Sigmoid colon (tissue), 7 donors: ENCODE measurements around the gene OSBP2. TPM values are rescaled to one million over a fixed set of nuclear protein-coding genes. Genes with fewer than 3 reads are reported as not detected.
"Not testable (repeated sequence)": the region's sequence is repeated elsewhere in the genome, so short reads cannot be mapped to it uniquely, and the experiment has no call there.

Experiments
- DNase-seq: peaks from one replicate; pipeline ENCODE4 v3.0.0-alpha.2; 2019
- H3K27ac ChIP-seq, 4 donors: fragments of 200-600 bp; sonication (generic); one replicate each; pipeline ENCODE4 v1.5.1; 2016 to 2019; ENCODE audit warnings: mild to moderate bottlenecking in 1 of 4
- H3K27me3 ChIP-seq, 3 donors: fragments of 200-600 bp; sonication (generic); one replicate each; pipeline ENCODE4 v1.5.1; 2019; ENCODE audit warnings: mild to moderate bottlenecking in 1 of 3
- H3K36me3 ChIP-seq, 4 donors: fragments of 200-600 bp; sonication (generic); one replicate each; pipeline ENCODE4 v1.5.1; 2016 to 2019
- H3K4me1 ChIP-seq, 4 donors: fragments of 200-600 bp; sonication (generic); one replicate each; pipeline ENCODE4 v1.5.1; 2017 to 2019
- H3K4me3 ChIP-seq, 4 donors: fragments of 200-600 bp; sonication (generic); one replicate each; pipeline ENCODE4 v1.5.1; 2017 to 2019; ENCODE audit warnings: mild to moderate bottlenecking in 2 of 4, moderate library complexity in 1 of 4
- H3K9me3 ChIP-seq, 4 donors: fragments of 200-600 bp in 3 of 4; sonication (generic) in 3 of 4; one replicate each; pipeline versions ENCODE4 v1.5.1 to v1.6.1; 2013 to 2019
- CTCF ChIP-seq, 4 experiments: fragments of 450-650 bp in 3 of 4; fragments of 200-600 bp in 1 of 4; IDR thresholded peaks; one replicate each; pipeline ENCODE4 v1.5.1; 2016 to 2019; ENCODE audit warnings: antibody characterized with exemption in 4 of 4, mild to moderate bottlenecking in 3 of 4, moderate library complexity in 2 of 4
- EP300 ChIP-seq, 4 donors: sonication (generic); formaldehyde crosslinking; IDR thresholded peaks; one replicate each; pipeline ENCODE4 v1.6.1; 2017; ENCODE audit warnings: antibody characterized with exemption in 4 of 4
- POLR2A ChIP-seq, 2 donors: fragments of 450-650 bp; IDR thresholded peaks; one replicate each; pipeline ENCODE4 v1.6.1; 2016; ENCODE audit warnings: antibody characterized with exemption in 2 of 2, mild to moderate bottlenecking in 2 of 2, moderate library complexity in 2 of 2
- POLR2AphosphoS5 ChIP-seq, 4 donors: sonication (generic); formaldehyde crosslinking; IDR thresholded peaks; one replicate each; pipeline ENCODE4 v1.6.1; 2017; ENCODE audit warnings: antibody characterized with exemption in 4 of 4
- WGBS, 2 donors: extraction: QIAGEN DNeasy Blood & Tissue Kit; methylation state at CpG; one replicate each; pipeline ENCODE4 v1.1.7; 2013; 5-methylcytosine and 5-hydroxymethylcytosine counted together
- intact Hi-C: fragments of 100-400 bp; cut with DNase I; formaldehyde crosslinking; loops from one replicate; pipeline ENCODE4 v1.15.1; 2023
- polyA plus RNA-seq, 3 donors: library from polyadenylated mRNA; stranded (reverse); fragments of 200-250 nt; gene quantifications; one replicate each; pipeline ENCODE4 v1.2.3, GENCODE V29; 2013
- total RNA-seq, 4 donors: library from RNA; depleted of rRNA; stranded (reverse); fragments of >200 nt; gene quantifications; one replicate each; pipeline ENCODE4 v1.1.0, GENCODE V29; 2016
- donor health status: healthy with polysubstance abuse.
- donor health status: Bipolar disorder and iron deficiency.
- donor health status: healthy.

The OSBP2 gene
- total and polyA plus RNA-seq, 7 donors, result 1.2 to 3.0 (median 1.6) TPM

- intact Hi-C loops, result loop anchor here (10.0 kb wide), 1 partner anchor 84 kb away; no protein-coding TSS in a partner anchor
- Histone ChIP-seq H3K4me3 (no peak overlapping the region), H3K27me3 (no peaks in the 10 kb centered on the region), H3K36me3 (no peaks in the 10 kb centered on the region), H3K27ac (no peak overlapping the region), H3K4me1 (no peaks in the 10 kb centered on the region), H3K9me3 (no peaks in the 10 kb centered on the region)
- no peak for DNase-seq
- TF ChIP-seq POLR2AphosphoS5 (IDR thresholded peaks at IDR 0.05), result no peak
- TF ChIP-seq CTCF (IDR thresholded peaks at IDR 0.05), result no peak
- no peak for TF ChIP-seq EP300 (IDR thresholded peaks at IDR 0.05)
- TF ChIP-seq POLR2A (IDR thresholded peaks at IDR 0.05), result no peak
- WGBS, 2 donors, result 94 to 95% methylated on average over 9 of the region's 9 CpGs
Measured at GRCh38 chr22:30770716-30771115, 76.0 kb downstream of the OSBP2 start.

GRCh38 chr22:30773919-30774318, 79.2 kb downstream of the OSBP2 start:
- intact Hi-C loops, result loop anchor here (10.0 kb wide), 1 partner anchor 81 kb away; no protein-coding TSS in a partner anchor

DNA sequence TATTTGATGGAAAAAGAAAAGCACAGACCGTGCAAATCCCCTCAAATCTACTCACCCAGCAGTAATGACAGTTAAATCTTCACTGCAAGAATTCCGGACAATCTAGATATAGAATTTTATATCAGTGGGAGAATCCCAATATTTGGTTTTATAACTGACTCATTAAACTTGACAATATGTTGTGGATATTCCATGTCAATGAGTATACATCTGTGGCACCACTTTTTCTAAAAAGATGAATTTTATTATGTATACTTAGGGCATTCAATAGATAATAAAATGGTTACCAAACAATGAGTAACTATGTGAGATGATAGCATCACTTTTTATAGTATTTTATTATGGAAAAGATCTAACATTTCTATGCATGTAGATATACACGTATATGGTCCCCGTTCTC, 79.9 kb downstream of the OSBP2 start:
- intact Hi-C loops, result loop anchor here (10.0 kb wide), 1 partner anchor 80 kb away; no protein-coding TSS in a partner anchor
- Histone ChIP-seq H3K4me1 (no peaks in the 10 kb centered on the region), H3K36me3 (no peaks in the 10 kb centered on the region), H3K9me3 (no peaks in the 10 kb centered on the region), H3K4me3 (no peak overlapping the region), H3K27me3 (no peaks in the 10 kb centered on the region), H3K27ac (no peak overlapping the region)
- DNase-seq, result no peak
- 82 to 91% methylated on average over 4 of the region's 4 CpGs for WGBS, 2 donors
- TF ChIP-seq CTCF (IDR thresholded peaks at IDR 0.05), result no peak
- no peak for TF ChIP-seq POLR2AphosphoS5 (IDR thresholded peaks at IDR 0.05)
- TF ChIP-seq EP300 (IDR thresholded peaks at IDR 0.05), result no peak
- no peak for TF ChIP-seq POLR2A (IDR thresholded peaks at IDR 0.05)

More at GRCh38 chr22:30773919-30774318, 79.2 kb downstream of the OSBP2 start:
- WGBS, 2 donors, result 90 to 92% methylated on average over 5 of the region's 5 CpGs
- no peak for TF ChIP-seq EP300 (IDR thresholded peaks at IDR 0.05)
- H3K9me3 ChIP-seq, result no peaks in the 10 kb centered on the region
- H3K27me3 ChIP-seq, result no peaks in the 10 kb centered on the region
- no peak overlapping the region for H3K4me3 ChIP-seq
- H3K27ac ChIP-seq, result no peak overlapping the region
- H3K36me3 ChIP-seq, result no peaks in the 10 kb centered on the region
- no peaks in the 10 kb centered on the region for H3K4me1 ChIP-seq
- DNase-seq, result no peak

GRCh38 chr22:30776476-30776875, 81.8 kb downstream of the OSBP2 start:
- DNase-seq, result no peak
- no peaks in the 10 kb centered on the region for H3K27me3 ChIP-seq
- 73 to 87% methylated on average over 3 of the region's 3 CpGs for WGBS, 2 donors
- intact Hi-C loops, result loop anchor here (10.0 kb wide), 1 partner anchor 78 kb away; no protein-coding TSS in a partner anchor
- no peak overlapping the region for H3K27ac ChIP-seq
- H3K36me3 ChIP-seq, result no peaks in the 10 kb centered on the region
- H3K4me3 ChIP-seq, result no peak overlapping the region
- TF ChIP-seq POLR2A (IDR thresholded peaks at IDR 0.05) (no peak), EP300 (IDR thresholded peaks at IDR 0.05) (no peak)
- H3K4me1 ChIP-seq, result no peaks in the 10 kb centered on the region
- no peaks in the 10 kb centered on the region for H3K9me3 ChIP-seq

DNA sequence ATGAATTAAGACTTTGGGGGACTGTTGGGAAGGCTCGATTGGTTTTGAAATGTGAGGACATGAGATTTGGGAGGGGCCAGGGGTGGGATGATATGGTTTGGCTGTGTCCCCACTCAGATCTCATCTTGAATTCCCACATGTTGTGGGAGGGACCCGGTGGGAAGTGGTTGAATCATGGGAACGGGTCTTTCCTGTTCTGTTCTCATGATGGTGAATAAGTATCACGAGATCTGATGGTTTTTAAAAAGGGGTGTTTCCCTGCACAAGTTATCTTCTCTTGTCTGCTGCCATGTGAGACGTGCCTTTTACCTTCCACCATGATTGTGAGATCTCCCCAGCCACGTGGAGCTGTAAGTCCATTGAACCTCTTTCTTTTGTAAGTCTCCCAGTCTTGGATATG, 82.5 kb downstream of the OSBP2 start:
- intact Hi-C loops, result loop anchor here (10.0 kb wide), 1 partner anchor 78 kb away; no protein-coding TSS in a partner anchor
- 64 to 71% methylated on average over 6 of the region's 6 CpGs for WGBS, 2 donors
- H3K27me3 ChIP-seq, H3K9me3 ChIP-seq, H3K4me1 ChIP-seq, H3K4me3 ChIP-seq, H3K27ac ChIP-seq, H3K36me3 ChIP-seq, DNase-seq: not testable (repeated sequence)

- Histone ChIP-seq H3K9me3 (no peaks in the 10 kb centered on the region), H3K4me3 (no peak overlapping the region), H3K27ac (no peak overlapping the region), H3K27me3 (no peaks in the 10 kb centered on the region), H3K36me3 (no peaks in the 10 kb centered on the region), H3K4me1 (no peaks in the 10 kb centered on the region)
- no peak for DNase-seq
- WGBS, 2 donors, result 89 to 91% methylated on average over 3 of the region's 3 CpGs
- intact Hi-C loops, result loop anchor here (10.0 kb wide), 1 partner anchor 77 kb away; no protein-coding TSS in a partner anchor
- no peak for TF ChIP-seq POLR2AphosphoS5 (IDR thresholded peaks at IDR 0.05)
- TF ChIP-seq POLR2A (IDR thresholded peaks at IDR 0.05), result no peak
- no peak for TF ChIP-seq EP300 (IDR thresholded peaks at IDR 0.05)
- TF ChIP-seq CTCF (IDR thresholded peaks at IDR 0.05), result no peak
Measured at GRCh38 chr22:30777587-30777986, 82.9 kb downstream of the OSBP2 start.
